HG03442 (cell line): Measurements from ENCODE around the gene KCNH3.
A peak's percentile ranks its signal among the peaks of the same experiment; 100 is the strongest.

Source experiments
- ATAC-seq: cut with Tn5 transposase; IDR thresholded peaks from one replicate; pipeline ENCODE4 v1.9.1; 2021; ENCODE audit warnings: mild to moderate bottlenecking, moderate library complexity; ENCODE audit not compliant: unreplicated experiment

The KCNH3 gene

DNA sequence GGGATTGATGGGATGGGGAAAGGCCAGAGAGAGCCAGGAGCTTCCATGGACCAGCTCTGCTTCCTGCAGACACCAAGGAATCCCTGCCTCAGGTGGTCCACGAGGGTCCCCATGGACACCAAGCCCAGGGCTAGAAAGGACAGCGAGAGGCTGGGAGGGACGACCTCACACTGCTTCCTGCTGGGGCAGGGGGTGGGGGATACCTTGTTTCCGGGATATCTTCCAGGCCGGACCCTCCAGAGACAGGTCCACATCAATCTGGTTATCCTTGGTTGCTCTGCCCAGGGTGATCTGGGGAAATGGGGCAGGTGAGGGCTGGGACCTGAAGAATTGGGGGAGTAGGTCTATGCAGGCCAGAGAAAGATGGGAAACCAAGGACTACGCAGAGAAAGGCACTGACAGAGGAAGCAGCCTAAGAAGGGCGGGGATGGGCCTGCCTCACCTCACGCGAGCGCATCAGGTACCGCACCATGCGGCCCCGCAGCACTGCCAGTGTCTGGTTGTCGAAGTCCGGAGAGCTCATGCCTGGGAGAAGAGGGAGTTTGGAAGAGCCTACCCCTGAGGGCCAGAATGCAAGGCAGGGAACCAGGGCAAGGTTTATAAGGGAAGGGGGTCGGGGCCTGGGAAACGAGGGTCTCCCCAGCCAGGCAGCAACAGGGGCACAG is 20.3 kb downstream of the KCNH3 start:
- no peak for ATAC-seq

DNA sequence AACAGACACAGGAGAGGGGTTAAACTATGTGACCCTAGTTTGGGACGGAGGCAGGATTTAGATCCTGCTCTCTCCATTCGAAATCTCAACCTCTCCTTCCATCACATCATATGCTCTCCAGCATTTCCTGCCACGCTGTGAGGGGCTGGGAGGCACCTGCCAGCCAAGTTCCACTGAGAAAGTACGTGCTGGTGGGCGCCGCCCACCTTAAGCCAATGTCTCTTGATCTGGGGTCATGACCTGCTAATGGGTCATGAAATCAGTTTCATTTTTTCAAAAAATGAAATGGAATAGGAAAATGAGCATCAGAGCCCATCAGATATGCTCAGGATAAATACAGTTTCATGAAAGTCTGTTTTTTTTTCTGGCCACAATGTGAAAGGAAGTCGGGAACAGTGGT is 21.9 kb downstream of the KCNH3 start:
- ATAC-seq = no peak

DNA sequence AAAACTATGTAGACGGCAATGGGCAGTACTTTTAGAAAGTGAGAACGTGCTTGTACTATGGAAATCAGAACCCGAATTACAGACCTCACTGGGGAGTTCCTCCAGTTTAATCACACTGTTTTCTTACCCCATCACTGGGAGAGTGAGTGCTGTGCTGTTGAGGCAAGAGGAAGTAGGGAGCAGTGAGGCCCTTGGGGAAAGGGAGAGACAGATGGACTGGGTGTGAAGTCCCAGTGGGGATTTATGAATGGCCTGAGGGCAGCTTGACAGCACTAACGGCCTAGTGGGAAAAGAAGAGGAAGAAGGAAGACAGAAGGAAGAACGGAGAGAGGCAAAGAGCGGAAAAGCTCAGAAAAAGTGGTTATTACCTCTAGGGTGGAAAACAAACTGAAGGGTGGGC is 23.4 kb downstream of the KCNH3 start:
- no peak for ATAC-seq

DNA sequence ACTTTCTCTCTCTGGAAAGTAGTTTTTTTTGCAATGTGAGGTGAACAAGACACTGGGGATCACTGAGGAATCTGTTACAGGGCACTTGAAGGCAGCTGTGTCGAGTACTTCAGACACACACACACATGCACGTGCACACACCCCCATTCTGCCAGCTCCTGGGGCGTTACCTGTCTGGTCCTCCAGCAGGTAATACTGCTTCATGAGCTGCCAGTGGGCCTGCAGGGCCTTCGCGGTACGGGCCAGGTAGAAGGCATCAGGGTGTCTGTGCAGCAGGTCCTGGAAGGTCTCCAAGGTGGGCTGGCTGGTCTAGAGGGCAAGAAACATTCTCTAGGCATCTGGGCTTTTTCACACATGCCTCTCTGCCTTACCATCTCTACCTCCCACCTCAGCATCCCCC is 24.0 kb downstream of the KCNH3 start:
- ATAC-seq = no peak

DNA sequence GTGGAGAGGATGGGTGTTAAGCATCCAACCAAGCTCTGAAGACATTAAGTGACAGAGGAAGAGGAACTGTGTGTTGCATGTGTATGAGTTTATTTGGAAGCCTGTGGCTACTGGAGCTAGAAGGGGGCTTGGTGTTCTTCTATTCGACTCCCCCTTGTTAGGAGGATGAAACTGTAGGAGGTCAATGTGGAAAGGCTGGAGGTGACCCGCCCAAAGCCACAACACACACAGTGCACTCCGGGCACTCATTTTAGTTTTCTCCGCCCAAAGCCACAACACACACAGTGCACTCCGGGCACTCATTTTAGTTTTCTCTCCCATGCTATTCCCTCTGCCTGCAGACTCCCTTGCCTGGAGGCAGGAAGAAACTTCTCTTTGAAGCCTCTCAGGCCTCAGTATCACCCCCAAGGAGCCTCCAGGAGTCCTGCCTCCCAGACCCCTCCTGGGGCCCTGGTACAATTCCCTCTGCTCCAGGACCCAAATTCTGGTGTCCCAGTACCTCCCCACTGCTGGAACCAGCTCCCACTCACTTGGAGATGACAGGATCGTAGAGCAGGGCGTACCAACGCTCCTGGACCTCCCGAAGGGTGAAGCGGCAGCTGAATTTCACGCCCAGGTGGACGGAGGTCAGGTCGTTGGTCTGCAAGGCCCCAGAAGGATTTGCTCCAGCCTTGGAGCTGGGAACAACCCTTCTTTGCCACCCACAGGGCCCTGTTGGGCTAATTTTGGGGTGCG is 25.3 kb downstream of the KCNH3 start:
- ATAC-seq = no peak

DNA sequence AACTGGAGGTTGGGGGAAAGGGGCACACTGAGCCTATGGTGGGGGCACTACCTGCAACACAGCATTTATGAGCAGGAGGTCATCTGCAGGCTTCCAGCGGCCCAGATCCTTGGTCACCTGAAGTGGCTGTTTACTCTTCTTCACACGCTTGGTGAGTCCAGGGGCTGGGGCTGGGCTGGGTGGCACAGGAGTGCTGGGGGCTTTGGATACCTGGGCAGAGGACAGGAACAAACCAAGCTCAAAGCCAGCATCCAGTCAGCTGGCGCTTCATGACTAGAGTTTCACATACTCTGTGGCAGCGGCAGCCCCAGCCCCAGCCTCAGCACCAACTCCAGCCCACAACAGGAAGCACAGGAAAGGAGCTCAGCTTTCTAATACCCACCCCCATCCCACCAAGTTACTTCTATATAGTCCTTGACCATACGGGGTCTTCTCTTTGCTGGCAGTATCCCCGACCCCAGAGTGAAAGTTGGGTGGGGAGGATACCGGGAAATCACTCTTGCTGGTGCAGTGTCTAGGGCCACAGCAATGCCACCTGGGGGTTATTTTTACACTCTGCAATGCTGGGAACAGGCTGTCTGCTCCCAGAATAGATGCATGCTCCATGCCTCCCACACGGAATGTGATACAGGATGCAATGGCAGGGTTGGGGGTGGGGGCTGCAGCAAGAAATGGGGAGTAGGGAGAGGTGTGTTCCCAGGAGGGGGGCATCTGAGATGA is 26.0 kb downstream of the KCNH3 start:
- no peak for ATAC-seq

DNA sequence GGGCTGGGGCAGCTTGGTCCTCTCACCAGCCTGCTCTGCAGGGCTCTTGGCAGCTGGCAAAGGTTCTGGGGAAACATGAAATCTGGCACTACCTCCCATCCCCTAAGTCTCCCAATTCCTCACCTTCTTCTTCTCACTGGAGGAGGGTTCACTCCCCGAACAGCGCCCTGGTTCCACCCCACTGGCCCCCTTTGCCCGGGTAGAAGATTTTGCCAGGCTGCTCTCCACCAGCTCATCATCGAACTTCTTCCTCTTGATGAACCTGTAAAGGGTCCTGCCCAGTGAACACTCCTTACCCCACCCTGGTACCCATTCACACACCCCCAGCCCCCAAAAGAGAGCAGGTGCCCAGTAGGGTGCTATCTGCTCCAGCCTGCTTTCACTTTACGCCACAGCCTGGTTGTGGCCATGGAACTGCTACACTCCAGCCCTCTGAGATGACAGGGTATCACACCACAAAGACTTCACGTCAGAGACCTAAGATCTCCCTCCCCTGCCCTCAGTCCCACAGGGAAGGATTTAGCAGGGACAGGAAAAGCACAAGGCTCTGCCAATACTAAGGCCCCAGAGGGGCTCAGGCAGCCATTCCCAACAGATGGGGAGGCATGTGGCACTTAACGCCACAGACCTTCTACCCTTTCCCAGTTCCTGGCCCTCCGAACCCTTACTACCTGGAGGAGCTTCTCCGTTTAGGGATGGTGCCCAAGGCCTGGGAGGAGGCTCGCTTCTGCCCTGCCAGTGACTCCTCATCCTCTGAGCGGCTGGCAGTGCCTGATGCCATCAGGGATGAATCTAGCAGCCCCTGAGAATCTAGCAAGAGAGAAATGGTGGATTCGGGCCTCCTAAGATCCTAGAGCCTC is 26.8 kb downstream of the KCNH3 start:
- no peak for ATAC-seq

DNA sequence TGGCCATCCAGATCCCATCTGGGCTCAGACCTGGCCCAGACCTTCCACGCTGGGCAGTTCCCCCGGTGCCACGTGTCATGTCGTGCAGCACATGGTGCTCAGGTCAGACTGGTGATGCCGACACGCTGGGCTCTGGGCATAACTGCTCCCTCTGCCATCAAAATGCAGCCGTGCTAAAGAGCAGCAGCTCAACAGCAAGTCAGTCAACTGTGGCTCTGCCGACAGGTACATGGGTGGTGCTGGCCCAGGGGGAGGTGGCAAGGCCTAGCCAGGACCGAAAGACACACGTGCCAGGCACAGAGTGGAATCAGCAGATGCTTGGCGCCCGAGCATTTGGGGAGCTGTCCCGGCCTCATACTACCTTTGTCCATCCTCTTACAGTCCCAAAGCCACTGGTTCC is 27.5 kb downstream of the KCNH3 start:
- ATAC-seq = no peak

DNA sequence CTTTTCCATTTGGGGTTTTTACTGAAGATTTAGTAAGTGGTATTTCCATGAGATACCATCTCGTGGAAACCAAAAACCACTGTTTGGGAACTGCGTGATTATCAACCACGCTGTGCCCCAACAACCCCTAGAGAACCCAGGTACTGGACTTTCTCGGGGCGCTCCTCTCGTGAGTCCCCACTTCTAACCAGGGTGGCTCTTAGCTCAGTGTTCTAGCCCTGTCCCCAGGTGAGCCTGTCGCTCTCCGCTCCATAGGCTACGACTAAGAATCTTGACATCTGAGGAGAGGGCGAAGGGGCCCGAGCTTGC is 28.4 kb downstream of the KCNH3 start:
- ATAC-seq = peak; percentile 7

DNA sequence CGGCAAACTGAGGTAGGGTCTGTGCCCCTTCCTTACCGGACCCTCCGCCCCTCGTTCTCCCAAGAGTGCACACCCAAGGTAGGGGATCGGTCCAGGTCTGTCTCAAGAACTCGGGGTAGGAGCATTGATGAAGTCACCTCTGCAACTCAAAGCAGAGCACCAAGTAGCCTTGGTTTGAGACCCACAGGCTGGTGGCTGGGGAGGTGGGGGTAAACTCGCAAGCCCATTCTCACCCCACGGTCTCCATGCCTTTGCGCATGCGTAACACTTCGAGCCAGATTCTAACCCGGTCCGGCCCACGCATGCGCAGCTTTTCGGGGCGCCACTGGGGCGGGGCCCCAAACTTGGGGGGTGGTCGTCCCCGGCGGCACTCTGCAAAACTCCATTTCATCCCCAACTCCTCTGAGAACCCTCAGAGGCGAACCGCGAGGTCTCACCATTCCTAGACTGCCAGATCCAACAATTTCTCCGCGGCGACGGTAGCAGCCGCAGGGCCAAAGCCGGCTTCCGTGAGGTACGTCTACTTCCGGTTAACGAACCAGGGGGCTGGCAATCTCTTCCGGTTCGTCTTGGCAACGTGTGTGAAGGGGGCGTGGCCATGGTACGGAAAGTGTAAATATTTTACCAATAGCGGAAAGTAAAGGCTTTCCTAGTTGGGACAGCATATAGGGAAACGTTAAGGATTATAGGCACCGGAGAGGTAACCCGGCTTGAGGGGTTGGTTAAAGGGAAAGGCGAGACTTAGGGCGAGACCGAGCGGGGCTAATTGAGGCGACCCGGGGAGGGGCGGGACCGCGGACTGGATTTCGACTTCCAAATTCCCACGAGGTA is 29.0 kb downstream of the KCNH3 start, which contains the start of gene MCRS1:
MCRS1 (minus strand) TSS at position 532 of the 831 bp plus-strand sequence. CDS start 1,411 bp downstream, outside the sequence.
- ATAC-seq = peak; percentile 84

DNA sequence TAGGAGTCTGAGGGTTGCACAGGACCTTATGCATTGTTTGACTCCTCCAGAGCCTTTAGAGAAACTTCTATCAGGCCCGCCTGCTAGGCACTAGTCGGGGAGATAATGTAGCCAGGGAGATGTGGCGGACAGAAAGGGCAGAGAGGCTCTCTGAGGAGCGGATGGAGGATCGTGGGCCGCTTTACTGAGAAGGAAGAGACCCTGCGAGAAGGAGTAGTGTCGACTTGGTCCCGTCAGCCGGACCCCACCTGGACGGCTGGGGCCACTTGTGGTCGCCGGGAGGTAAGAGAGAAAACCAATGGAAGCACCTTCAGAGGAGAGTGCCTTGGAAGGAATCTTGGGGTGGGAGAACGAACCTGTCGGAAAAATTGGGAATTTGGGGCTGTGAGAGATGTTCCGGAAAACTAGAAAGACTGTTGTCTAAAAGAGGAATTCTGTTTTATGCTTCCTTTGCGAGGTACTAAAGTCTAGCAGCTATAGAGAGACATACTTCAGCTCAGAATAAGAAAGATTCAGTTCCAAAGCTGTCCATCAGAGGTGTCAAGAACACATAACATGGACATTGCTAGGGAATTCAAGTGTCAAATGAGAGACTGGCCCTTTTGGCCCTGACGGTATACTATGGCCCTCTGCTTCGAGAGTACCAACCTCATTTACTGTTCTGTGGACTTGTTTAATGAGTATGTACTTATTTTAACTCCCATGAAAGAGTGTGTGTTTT is 29.8 kb downstream of the KCNH3 start:
- ATAC-seq = peak; percentile 13

DNA sequence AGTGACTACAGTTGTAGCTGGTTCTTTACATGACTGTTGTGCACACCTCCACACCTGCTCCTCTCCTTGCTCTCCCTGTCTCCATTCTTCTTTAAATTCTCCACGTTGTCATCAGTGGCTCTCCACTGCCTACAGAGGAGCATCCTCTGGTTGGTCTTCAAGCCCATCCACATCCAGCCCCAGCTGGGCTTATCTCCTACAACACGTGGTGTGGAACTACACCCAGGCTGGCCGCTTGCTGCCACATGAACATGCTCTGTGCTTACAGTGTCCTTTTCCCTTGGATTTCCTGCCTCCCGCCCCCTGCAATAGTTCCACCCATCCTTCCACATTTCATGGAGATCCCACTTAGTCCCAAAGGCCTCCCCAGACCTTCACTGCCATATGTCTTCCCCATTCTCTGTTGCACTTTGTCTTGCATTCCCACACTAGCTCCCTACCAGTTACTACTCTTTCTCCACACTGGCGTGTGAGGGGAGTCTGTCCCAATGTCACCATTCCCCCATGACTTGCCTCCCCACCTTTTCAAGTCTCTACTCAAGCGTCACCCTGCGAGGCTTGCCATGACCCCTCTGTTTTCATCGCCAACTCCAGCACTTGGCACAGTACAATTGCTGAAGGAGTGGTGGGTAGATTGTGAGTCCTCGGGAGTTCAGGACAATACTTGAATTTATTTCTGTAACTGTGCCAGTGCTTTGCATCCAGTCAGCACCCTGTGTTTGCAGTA is 38.9 kb downstream of the KCNH3 start:
- no peak for ATAC-seq

DNA sequence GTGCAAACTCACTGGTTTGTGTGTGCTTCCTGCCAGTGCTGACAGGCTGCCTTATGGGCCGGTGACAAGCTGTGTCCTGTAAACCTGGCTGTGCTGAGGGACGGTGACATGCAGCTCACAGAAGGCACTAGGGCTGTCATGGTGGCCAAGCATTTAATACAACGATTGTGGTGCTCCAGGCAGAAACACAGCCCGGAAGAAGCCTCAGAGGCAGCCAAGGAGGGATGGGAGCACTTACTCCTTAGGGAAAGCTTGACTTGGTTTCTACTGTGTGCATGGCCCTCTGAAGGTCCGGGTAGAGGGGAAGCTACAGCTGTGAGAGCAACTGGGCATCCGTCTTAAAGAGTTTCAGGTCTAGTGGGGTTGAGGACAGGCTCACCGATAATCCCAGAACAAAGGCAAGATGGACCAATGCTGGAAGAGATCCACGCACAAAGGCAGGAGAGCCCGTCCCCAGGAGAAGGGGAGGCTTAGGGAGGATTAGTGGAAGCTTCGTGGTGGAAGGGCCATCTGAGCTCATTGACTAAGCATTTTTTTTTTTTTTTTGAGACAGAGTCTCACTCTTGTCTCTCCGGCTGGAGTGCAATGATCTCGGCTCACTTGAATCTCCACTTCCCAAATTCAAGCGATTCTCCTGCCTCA is 39.8 kb downstream of the KCNH3 start:
- ATAC-seq = no peak

DNA sequence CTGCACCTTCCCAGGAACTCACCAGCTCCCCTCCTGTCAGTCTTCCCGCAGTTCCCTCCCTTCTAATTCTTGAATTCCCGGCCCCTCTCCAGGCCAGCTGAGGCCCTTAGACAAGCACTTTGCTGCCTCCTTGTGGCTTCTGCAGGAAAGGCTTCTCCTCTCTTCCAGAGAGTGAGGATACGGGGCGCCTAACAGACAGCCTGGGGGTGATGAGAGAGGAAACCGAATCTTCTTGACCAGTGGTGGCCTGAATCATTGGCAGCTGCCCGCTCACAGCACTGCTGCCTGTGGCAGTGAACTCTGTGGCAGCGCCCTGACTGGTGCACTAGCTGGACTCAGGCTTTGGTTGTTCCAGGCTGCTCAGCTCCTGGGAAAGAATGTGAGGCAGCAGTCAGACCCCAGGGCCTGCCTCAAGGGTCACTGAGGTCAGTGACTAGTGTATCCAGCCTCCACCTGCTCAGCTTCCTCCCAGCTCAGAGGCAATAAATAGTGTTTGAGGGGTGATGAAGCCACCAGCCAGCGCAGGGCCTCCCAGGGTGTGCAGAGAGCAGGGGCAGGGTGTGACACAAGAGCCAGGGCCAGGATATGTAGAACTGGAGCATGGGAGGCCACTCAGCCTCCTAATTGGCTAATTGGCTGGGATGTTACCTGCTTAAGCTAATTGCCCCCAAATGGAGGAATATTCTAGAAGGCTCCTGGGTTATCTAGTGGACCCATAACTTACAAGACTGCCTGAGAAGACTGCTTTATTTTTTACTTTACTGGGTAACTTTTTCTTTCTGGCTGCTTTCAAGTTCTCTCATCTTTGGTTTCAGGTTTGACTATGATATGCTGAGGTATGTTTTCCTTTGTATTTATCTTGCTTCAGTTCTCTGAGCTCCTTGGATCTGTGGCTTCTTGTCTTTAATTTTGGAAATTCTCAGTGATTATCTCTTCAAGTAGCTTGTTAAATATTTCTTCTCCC is 42.0 kb downstream of the KCNH3 start:
- no peak for ATAC-seq

DNA sequence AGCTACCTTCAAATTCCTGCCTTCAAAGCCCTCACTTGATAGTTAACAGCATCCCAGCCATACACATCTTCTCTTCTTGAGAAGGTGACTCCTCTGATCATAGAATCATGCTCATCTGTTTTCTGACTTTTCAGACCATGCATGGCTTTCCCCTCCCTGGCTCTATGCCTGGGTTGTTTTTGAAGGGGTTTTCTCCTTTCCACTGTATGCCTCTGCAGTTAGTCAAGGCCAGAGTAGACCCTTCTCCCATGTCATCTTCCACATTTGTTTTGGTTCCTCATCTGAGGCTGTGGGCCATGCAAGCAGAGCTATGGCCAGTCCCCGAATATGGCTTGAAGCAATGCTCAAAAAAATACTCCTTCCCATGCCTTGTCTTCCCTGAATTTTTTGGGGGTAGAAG is 43.4 kb downstream of the KCNH3 start:
- no peak for ATAC-seq

DNA sequence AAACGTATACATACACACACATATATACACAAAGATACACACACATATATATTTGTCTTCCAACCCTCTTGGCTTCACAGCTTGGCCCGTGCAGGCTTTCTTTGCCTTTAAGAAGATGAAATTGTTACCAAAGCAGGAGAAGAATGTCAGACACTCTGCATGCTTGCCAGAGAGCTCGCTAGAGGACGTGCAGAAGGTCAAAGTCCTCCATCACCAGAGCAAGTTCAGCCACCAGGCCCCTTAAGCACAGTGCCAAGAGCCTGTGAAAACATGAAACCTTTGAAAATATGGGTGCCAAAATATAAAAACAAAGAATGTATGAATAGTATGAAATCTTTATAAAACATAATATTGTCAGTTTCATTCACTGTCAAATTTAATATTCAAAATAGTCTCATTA is 44.0 kb downstream of the KCNH3 start:
- ATAC-seq = no peak

DNA sequence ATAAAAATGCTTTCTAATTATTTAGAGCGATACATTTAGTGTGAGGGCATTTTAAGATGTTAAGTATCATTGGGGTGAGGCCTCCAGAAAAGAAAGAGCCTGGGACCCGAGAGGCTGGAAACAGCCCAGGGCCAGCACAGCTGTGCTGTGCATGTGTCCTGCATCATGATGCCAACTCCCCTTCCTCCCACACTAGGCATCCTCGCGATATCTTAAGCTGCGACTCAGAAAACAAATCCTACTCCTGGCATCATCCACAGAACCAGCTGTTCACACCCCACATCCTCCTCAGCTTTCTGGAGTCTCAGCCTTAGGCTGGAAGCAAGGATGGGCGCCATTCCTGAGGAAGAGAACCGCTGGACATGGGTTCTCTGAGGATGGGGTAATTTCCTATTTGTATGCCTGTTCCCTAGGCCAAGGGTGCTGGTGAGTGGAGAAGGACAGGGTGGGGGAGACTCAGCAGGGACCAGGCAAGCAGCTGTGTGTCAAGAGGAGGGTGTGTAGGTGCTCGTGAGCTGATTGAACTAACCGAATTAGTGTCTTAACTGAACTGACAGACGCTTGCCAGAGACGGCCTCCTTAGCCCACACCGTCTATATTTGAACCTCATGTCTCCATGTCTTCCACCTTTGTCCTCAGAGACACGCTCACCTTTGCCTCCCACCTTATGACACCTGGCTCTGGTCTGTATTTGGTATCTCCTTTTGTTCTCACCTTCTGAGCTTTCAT is 44.7 kb downstream of the KCNH3 start:
- ATAC-seq = no peak
